Renal cortex interstitium (tissue), 11 donors: ENCODE measurements around the gene TMEM205. TPM values are rescaled to one million over a fixed set of nuclear protein-coding genes. Genes with fewer than 3 reads are reported as not detected.
"Not testable (repeated sequence)": the region's sequence is repeated elsewhere in the genome, so short reads cannot be mapped to it uniquely, and the experiment has no call there.

Source experiments
- DNase-seq, 11 donors: peaks; one replicate each; pipeline ENCODE4 v3.0.0-alpha.2; 2013; ENCODE audit warnings: low read depth in 9 of 11, low spot score in 4 of 11; ENCODE audit errors: extremely low read depth in 1 of 11
- polyA plus RNA-seq, 3 donors: library from polyadenylated mRNA; unstranded; fragments of 120-200 nt; gene quantifications; one replicate each; pipeline ENCODE4 v1.2.1, GENCODE V29; 2013; ENCODE audit not compliant: insufficient read length in 3 of 3

TMEM205 gene
- polyA plus RNA-seq, 3 donors, result 128 to 145 (median 134) TPM

GRCh38 chr19:11356676-11357550 is 10.8 kb upstream of the TMEM205 start:
- no peak for DNase-seq

- DNase-seq, result no peak
These were observed 10.0 kb upstream of the TMEM205 start for GRCh38 chr19:11356074-11356397.

- peak in 7 of 11 donors; percentile 70 to 84 (median 72) for DNase-seq
These were observed 9.3 kb upstream of the TMEM205 start, which contains the start of gene PLPPR2 for GRCh38 chr19:11355160-11356073. TSS of gene PLPPR2 (plus strand) at chr19:11355432. CDS start at chr19:11357674, 2,242 bp downstream.

- not testable (repeated sequence) for DNase-seq
These were observed 8.0 kb upstream of the TMEM205 start for GRCh38 chr19:11354102-11354501.

- no peak for DNase-seq
These were observed 3.1 kb upstream of the TMEM205 start for GRCh38 chr19:11349171-11349570.

- DNase-seq, result no peak
These were observed 1.5 kb upstream of the TMEM205 start for GRCh38 chr19:11347546-11348039.

GRCh38 chr19:11345122-11345803 is 805 bp downstream of the TMEM205 start:
- DNase-seq, result no peak

GRCh38 chr19:11342429-11342828 is 3.6 kb downstream of the TMEM205 start:
- no peak for DNase-seq

- not testable (repeated sequence) for DNase-seq
These were observed 6.0 kb downstream of the TMEM205 start for GRCh38 chr19:11340099-11340467.

GRCh38 chr19:11339254-11340098 is 6.6 kb downstream of the TMEM205 start, which contains the start of gene RAB3D:
TSS of gene RAB3D (minus strand) at chr19:11339657. CDS start at chr19:11337399, 2,258 bp downstream.
- DNase-seq, result peak in 9 of 11 donors; percentile 77 to 91 (median 86)

GRCh38 chr19:11338569-11339253 is 7.4 kb downstream of the TMEM205 start:
- no peak for DNase-seq

GRCh38 chr19:11338121-11338520 is 7.9 kb downstream of the TMEM205 start:
- DNase-seq, result no peak

GRCh38 chr19:11337080-11337479 is 9.0 kb downstream of the TMEM205 start:
- DNase-seq, result no peak

- no peak for DNase-seq
These were observed 10.5 kb downstream of the TMEM205 start for GRCh38 chr19:11335449-11336146.

GRCh38 chr19:11333838-11334237 is 12.2 kb downstream of the TMEM205 start:
- not testable (repeated sequence) for DNase-seq

- DNase-seq, result no peak
These were observed 13.2 kb downstream of the TMEM205 start for GRCh38 chr19:11332822-11333221.

GRCh38 chr19:11331502-11331901 is 14.6 kb downstream of the TMEM205 start:
- DNase-seq, result no peak
